HG02938 (cell line): ENCODE measurements around the gene ITPKB.
"Not testable (repeated sequence)": the region's sequence is repeated elsewhere in the genome, so short reads cannot be mapped to it uniquely, and the experiment has no call there.

Experiments
- ATAC-seq: cut with Tn5 transposase; IDR thresholded peaks from one replicate; pipeline ENCODE4 v1.9.1; 2021; ENCODE audit warnings: mild to moderate bottlenecking, moderate library complexity; ENCODE audit not compliant: unreplicated experiment

ITPKB gene

GRCh38 chr1:226627924-226628611, 111.0 kb downstream of the ITPKB start:
- ATAC-seq: no peak

- no peak for ATAC-seq
These were observed 111.9 kb downstream of the ITPKB start for GRCh38 chr1:226627050-226627755.

GRCh38 chr1:226626577-226626956, 112.5 kb downstream of the ITPKB start:
- peak; percentile 71 for ATAC-seq

- ATAC-seq: no peak
These were observed 113.1 kb downstream of the ITPKB start for GRCh38 chr1:226625832-226626576.

- ATAC-seq: no peak
These were observed 113.8 kb downstream of the ITPKB start for GRCh38 chr1:226625326-226625725.

GRCh38 chr1:226624526-226624925, 114.6 kb downstream of the ITPKB start:
- ATAC-seq: no peak

- no peak for ATAC-seq
These were observed 117.1 kb downstream of the ITPKB start for GRCh38 chr1:226622012-226622411.

GRCh38 chr1:226619031-226619430, 120.1 kb downstream of the ITPKB start:
- ATAC-seq: no peak

- ATAC-seq: no peak
These were observed 120.7 kb downstream of the ITPKB start for GRCh38 chr1:226618380-226618779.

- ATAC-seq: not testable (repeated sequence)
These were observed 121.4 kb downstream of the ITPKB start for GRCh38 chr1:226617719-226618118.

GRCh38 chr1:226617109-226617508, 122.0 kb downstream of the ITPKB start:
- no peak for ATAC-seq

GRCh38 chr1:226616636-226617035, 122.4 kb downstream of the ITPKB start:
- ATAC-seq: no peak

GRCh38 chr1:226615876-226616275, 123.2 kb downstream of the ITPKB start:
- ATAC-seq: no peak

GRCh38 chr1:226611980-226612379, 127.1 kb downstream of the ITPKB start:
- not testable (repeated sequence) for ATAC-seq

GRCh38 chr1:226611301-226611700, 127.8 kb downstream of the ITPKB start:
- ATAC-seq: no peak

GRCh38 chr1:226610671-226611070, 128.4 kb downstream of the ITPKB start:
- no peak for ATAC-seq

GRCh38 chr1:226609836-226610455, 129.1 kb downstream of the ITPKB start:
- ATAC-seq: no peak

- ATAC-seq: no peak
These were observed 130.2 kb downstream of the ITPKB start for GRCh38 chr1:226608699-226609505.

GRCh38 chr1:226607821-226608220, 131.3 kb downstream of the ITPKB start:
- ATAC-seq: no peak

GRCh38 chr1:226607268-226607660, 131.8 kb downstream of the ITPKB start:
- ATAC-seq: no peak
